Suppressor macrophage treated with lipopolysaccharide for 1 hour (primary cell): ENCODE results near the gene SEMA3F.
A peak's percentile ranks its signal among the peaks of the same experiment; 100 is the strongest.

Source experiments
- DNase-seq, 3 donors: peaks; one replicate each; pipeline ENCODE4 v3.0.0-alpha.2; 2020 to 2022

SEMA3F gene

DNA sequence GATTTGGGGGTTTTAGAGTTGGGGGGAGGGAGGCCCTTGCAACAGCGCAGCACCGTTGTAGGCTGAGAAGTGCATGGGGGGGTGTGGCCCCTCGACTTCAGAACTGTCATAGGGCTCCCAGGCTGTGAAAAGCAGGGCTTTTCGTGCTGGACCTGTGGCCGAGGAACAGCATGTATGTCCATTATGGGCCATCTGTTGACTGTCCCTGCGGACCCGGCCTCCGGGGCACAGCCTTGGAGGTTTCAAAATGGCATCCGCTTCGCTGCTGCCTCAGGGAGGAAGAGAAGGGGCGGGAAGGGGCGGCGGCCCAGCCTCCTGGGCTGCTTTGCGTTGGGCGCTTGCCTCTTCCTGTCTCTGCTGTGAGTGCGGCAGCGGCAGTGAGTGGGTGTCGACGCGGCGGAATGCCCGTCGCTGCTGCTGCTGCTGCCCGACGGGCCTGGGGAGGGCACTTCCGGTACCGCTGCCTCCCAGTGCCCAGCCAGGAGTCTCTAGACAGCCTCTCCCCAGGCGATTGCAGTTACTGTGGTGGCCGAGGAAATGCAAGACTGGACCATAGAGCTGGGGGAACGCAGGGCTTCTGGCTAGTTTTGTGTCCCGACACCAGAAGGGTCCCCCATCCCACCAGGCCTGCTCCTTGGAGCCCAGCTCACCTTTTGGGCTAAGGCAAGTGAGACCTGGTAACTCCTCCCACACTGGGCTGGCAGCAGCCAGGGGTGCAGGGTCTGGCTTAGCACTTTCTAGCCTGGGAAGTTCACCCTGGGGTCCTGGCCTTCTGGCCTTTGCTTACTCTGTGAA, 82.8 kb downstream of the SEMA3F start:
- peak; percentile 95 to 96 (median 95) for DNase-seq

DNA sequence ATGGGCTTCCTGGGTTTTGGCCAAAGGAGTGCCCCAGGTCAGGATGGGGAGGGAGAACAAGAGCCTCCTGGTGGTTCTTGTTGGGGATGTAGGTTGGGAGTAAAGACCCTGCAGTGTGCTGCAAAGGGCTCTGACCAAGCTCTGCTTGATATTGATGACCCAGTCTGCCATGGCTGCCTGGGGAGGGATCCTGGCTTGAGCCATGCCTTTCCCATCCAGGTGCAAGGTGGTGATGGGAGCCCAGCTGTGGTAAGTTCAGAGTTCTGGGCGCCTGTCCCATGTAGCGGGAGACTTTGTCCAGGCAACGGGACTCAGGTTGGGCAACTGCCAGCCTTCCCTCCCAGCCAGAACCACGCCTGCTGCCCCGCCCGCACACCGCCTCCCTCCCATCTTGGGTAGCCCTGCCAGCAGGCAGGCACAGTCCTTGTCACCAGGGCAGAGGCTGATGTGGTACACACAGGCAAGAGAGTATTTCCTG, 83.5 kb downstream of the SEMA3F start:
- peak; percentile 62 to 80 (median 70) for DNase-seq
